Smooth muscle cell of the umbilical artery (primary cell): Measurements from ENCODE around the gene LEF1. TPM values are rescaled to one million over a fixed set of nuclear protein-coding genes. Genes with fewer than 3 reads are reported as not detected.

ENCODE experiments used
- total RNA-seq: library from RNA; depleted of rRNA; stranded (reverse); fragments of >200 nt; gene quantifications from 2 replicates; pipeline ENCODE4 v1.2.3, GENCODE V29; 2014

Gene LEF1
- total RNA-seq = under 0.01 and 0.28 TPM in 2 replicates

GRCh38 chr4:108168671-108169523 is at the start of gene LEF1:
LEF1 (minus strand) TSS chr4:108168932; CDS start chr4:108167767, 1,165 bp downstream.

Other genes with a start within 250 kb of the LEF1 start
- 13.6 and 17.8 TPM in 2 replicates for gene CYP2U1, start 237.4 kb downstream of the LEF1 start, total RNA-seq
- gene HADH, start 179.0 kb downstream of the LEF1 start, total RNA-seq = 8.6 and 12.7 TPM in 2 replicates